ENCODE results near the gene CTBP1. TPM values are rescaled to one million over a fixed set of nuclear protein-coding genes. Genes with fewer than 3 reads are reported as not detected.
A peak's percentile ranks its signal among the peaks of the same experiment; 100 is the strongest.

CTBP1 gene
- total RNA-seq, 1 donor from 2014 or later, result 165 TPM

- Mint-ChIP-seq H3K27ac (no peak overlapping the region), H3K4me3 (no peak overlapping the region), H3K27me3 (peaks cover 5% of the 10 kb centered on the region), H3K36me3 (no peaks in the 10 kb centered on the region), H3K9me3 (no peaks in the 10 kb centered on the region), H3K4me1 (ENCODE audit: unreplicated experiment) (no peaks in the 10 kb centered on the region)
- DNase-seq (ENCODE audit: extremely low spot score, unreplicated experiment), result peak; percentile 66
- no peak for TF ChIP-seq CTCF (conservative IDR thresholded peaks at IDR 0.05)
Observed at GRCh38 chr4:1194010-1194900, 54.7 kb downstream of the CTBP1 start.

GRCh38 chr4:1193206-1194009 is 55.5 kb downstream of the CTBP1 start:
- Mint-ChIP-seq H3K4me3 (no peak overlapping the region), H3K36me3 (no peaks in the 10 kb centered on the region), H3K9me3 (no peaks in the 10 kb centered on the region), H3K27me3 (peaks cover 10% of the 10 kb centered on the region), H3K27ac (no peak overlapping the region), H3K4me1 (ENCODE audit: unreplicated experiment) (no peaks in the 10 kb centered on the region)
- peak; percentile 63 for DNase-seq (ENCODE audit: extremely low spot score, unreplicated experiment)
- TF ChIP-seq CTCF (conservative IDR thresholded peaks at IDR 0.05), result no peak

- Mint-ChIP-seq H3K27ac (no peak overlapping the region), H3K4me3 (no peak overlapping the region)
Observed at GRCh38 chr4:1192493-1193205, 56.3 kb downstream of the CTBP1 start.

GRCh38 chr4:1192091-1192492 is 56.8 kb downstream of the CTBP1 start:
- H3K4me1 Mint-ChIP-seq (ENCODE audit: unreplicated experiment), result no peaks in the 10 kb centered on the region
- H3K4me3 Mint-ChIP-seq, result no peak overlapping the region
- DNase-seq (ENCODE audit: extremely low spot score, unreplicated experiment), result no peak
- peaks cover 15% of the 10 kb centered on the region for H3K27me3 Mint-ChIP-seq
- H3K36me3 Mint-ChIP-seq, result no peaks in the 10 kb centered on the region
- TF ChIP-seq CTCF (conservative IDR thresholded peaks at IDR 0.05), result no peak
- no peaks in the 10 kb centered on the region for H3K9me3 Mint-ChIP-seq
- H3K27ac Mint-ChIP-seq, result no peak overlapping the region

More at GRCh38 chr4:1192493-1193205, 56.3 kb downstream of the CTBP1 start:
- no peak for DNase-seq (ENCODE audit: extremely low spot score, unreplicated experiment)
- H3K36me3 Mint-ChIP-seq, result no peaks in the 10 kb centered on the region
- peaks cover 13% of the 10 kb centered on the region for H3K27me3 Mint-ChIP-seq
- H3K9me3 Mint-ChIP-seq, result no peaks in the 10 kb centered on the region
- TF ChIP-seq CTCF (conservative IDR thresholded peaks at IDR 0.05), result no peak
- H3K4me1 Mint-ChIP-seq (ENCODE audit: unreplicated experiment), result no peaks in the 10 kb centered on the region

- Mint-ChIP-seq H3K27me3 (peaks cover 15% of the 10 kb centered on the region), H3K36me3 (no peaks in the 10 kb centered on the region), H3K27ac (no peak overlapping the region), H3K9me3 (no peaks in the 10 kb centered on the region), H3K4me3 (no peak overlapping the region), H3K4me1 (ENCODE audit: unreplicated experiment) (no peaks in the 10 kb centered on the region)
- DNase-seq (ENCODE audit: extremely low spot score, unreplicated experiment), result no peak
- no peak for TF ChIP-seq CTCF (conservative IDR thresholded peaks at IDR 0.05)
Observed at GRCh38 chr4:1191621-1192020, 57.3 kb downstream of the CTBP1 start.

Data from type B pancreatic cell (in vitro differentiated cells).